Measurements from ENCODE around the gene TRIM63. TPM values are rescaled to one million over a fixed set of nuclear protein-coding genes. Genes with fewer than 3 reads are reported as not detected.

Gene TRIM63
- total and polyA plus RNA-seq, 2 of the 13 experiments (the other 11 are each of a cell fraction or from before 2014, with no cell fraction given) = not detected

GRCh38 chr1:26035203-26035958 is 32.0 kb downstream of the TRIM63 start (continued):
- TF ChIP-seq, protein P1, sequence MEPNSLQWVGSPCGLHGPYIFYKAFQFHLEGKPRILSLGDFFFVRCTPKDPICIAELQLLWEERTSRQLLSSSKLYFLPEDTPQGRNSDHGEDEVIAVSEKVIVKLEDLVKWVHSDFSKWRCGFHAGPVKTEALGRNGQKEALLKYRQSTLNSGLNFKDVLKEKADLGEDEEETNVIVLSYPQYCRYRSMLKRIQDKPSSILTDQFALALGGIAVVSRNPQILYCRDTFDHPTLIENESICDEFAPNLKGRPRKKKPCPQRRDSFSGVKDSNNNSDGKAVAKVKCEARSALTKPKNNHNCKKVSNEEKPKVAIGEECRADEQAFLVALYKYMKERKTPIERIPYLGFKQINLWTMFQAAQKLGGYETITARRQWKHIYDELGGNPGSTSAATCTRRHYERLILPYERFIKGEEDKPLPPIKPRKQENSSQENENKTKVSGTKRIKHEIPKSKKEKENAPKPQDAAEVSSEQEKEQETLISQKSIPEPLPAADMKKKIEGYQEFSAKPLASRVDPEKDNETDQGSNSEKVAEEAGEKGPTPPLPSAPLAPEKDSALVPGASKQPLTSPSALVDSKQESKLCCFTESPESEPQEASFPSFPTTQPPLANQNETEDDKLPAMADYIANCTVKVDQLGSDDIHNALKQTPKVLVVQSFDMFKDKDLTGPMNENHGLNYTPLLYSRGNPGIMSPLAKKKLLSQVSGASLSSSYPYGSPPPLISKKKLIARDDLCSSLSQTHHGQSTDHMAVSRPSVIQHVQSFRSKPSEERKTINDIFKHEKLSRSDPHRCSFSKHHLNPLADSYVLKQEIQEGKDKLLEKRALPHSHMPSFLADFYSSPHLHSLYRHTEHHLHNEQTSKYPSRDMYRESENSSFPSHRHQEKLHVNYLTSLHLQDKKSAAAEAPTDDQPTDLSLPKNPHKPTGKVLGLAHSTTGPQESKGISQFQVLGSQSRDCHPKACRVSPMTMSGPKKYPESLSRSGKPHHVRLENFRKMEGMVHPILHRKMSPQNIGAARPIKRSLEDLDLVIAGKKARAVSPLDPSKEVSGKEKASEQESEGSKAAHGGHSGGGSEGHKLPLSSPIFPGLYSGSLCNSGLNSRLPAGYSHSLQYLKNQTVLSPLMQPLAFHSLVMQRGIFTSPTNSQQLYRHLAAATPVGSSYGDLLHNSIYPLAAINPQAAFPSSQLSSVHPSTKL (CRISPR knock-in tag; IDR thresholded peaks at IDR 0.05) = no peak
- TF ChIP-seq KDM5A (IDR thresholded peaks at IDR 0.05; ENCODE audit: borderline replicate concordance, low read length) (peak; percentile 68), BCLAF1 (IDR thresholded peaks at IDR 0.05) (no peak), MAX (IDR thresholded peaks at IDR 0.05) (peak; percentile 29), DMAP1 (CRISPR knock-in tag; IDR thresholded peaks at IDR 0.05) (peak; percentile 72; the same call in 1 of the 2 replicates)
- TF ChIP-seq, protein P2, sequence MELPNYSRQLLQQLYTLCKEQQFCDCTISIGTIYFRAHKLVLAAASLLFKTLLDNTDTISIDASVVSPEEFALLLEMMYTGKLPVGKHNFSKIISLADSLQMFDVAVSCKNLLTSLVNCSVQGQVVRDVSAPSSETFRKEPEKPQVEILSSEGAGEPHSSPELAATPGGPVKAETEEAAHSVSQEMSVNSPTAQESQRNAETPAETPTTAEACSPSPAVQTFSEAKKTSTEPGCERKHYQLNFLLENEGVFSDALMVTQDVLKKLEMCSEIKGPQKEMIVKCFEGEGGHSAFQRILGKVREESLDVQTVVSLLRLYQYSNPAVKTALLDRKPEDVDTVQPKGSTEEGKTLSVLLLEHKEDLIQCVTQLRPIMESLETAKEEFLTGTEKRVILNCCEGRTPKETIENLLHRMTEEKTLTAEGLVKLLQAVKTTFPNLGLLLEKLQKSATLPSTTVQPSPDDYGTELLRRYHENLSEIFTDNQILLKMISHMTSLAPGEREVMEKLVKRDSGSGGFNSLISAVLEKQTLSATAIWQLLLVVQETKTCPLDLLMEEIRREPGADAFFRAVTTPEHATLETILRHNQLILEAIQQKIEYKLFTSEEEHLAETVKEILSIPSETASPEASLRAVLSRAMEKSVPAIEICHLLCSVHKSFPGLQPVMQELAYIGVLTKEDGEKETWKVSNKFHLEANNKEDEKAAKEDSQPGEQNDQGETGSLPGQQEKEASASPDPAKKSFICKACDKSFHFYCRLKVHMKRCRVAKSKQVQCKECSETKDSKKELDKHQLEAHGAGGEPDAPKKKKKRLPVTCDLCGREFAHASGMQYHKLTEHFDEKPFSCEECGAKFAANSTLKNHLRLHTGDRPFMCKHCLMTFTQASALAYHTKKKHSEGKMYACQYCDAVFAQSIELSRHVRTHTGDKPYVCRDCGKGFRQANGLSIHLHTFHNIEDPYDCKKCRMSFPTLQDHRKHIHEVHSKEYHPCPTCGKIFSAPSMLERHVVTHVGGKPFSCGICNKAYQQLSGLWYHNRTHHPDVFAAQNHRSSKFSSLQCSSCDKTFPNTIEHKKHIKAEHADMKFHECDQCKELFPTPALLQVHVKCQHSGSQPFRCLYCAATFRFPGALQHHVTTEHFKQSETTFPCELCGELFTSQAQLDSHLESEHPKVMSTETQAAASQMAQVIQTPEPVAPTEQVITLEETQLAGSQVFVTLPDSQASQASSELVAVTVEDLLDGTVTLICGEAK (IDR thresholded peaks at IDR 0.05) = no peak
- TF ChIP-seq, protein P2 (CRISPR knock-in tag; IDR thresholded peaks at IDR 0.05) = no peak; the same call in 1 of the 2 replicates
